Suprapubic skin (tissue), 3 donors: ENCODE results near the gene GSN.

Source experiments
- POLR2A ChIP-seq, 2 donors: fragments of 450-650 bp; IDR thresholded peaks; one replicate each; pipeline ENCODE4 v1.6.1; 2017; ENCODE audit warnings: antibody characterized with exemption in 2 of 2, mild to moderate bottlenecking in 2 of 2, moderate library complexity in 2 of 2
- TF ChIP-seq, protein P1 (sequence below), 2 donors: fragments of 200-600 bp in 1 of 2; fragments of 450-650 bp in 1 of 2; sonication (generic) in 1 of 2; IDR thresholded peaks; one replicate each; pipeline ENCODE4 v1.5.1; 2016 to 2019; ENCODE audit warnings: antibody characterized with exemption in 2 of 2, mild to moderate bottlenecking in 1 of 2, moderate library complexity in 1 of 2

DNA sequence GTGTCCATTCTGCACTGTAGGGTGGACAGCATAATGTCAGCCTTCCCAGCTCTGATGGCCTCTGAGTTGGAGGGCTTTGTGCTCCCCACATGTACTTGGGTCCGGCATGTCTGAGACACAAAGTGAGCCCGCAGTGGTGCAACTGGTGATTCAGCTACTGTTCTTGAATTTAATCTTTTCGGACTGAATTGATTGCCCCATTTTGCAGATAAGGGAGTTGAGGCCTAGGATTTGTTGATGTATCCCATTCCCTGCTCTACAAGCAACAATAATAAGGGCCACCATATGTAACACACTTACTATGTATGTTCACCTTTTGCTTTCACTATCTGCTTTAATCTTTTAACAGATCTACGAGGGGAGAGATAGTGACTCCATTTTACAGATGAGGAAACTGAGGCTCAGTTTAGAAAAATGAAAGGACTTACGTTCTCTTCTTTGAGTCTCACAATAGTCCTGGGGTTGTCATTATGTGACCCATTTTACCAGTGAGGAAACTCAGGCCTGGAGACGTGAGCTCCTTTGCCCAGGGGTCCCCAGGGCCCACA is 4.5 kb downstream of the GSN start:
- TF ChIP-seq, protein P1, sequence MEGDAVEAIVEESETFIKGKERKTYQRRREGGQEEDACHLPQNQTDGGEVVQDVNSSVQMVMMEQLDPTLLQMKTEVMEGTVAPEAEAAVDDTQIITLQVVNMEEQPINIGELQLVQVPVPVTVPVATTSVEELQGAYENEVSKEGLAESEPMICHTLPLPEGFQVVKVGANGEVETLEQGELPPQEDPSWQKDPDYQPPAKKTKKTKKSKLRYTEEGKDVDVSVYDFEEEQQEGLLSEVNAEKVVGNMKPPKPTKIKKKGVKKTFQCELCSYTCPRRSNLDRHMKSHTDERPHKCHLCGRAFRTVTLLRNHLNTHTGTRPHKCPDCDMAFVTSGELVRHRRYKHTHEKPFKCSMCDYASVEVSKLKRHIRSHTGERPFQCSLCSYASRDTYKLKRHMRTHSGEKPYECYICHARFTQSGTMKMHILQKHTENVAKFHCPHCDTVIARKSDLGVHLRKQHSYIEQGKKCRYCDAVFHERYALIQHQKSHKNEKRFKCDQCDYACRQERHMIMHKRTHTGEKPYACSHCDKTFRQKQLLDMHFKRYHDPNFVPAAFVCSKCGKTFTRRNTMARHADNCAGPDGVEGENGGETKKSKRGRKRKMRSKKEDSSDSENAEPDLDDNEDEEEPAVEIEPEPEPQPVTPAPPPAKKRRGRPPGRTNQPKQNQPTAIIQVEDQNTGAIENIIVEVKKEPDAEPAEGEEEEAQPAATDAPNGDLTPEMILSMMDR (IDR thresholded peaks at IDR 0.05), result no peak
- TF ChIP-seq POLR2A (IDR thresholded peaks at IDR 0.05), result no peak
